ENCODE data around the gene AUTS2.
"Not testable (repeated sequence)": the region's sequence is repeated elsewhere in the genome, so short reads cannot be mapped to it uniquely, and the experiment has no call there.

The AUTS2 gene

GRCh38 chr7:69761290-69761922, 163.1 kb downstream of the AUTS2 start:
- no peak for DNase-seq (ENCODE audit: low read depth)

GRCh38 chr7:69762821-69763352, 164.6 kb downstream of the AUTS2 start:
- no peak for DNase-seq (ENCODE audit: low read depth)

- no peak for DNase-seq (ENCODE audit: low read depth)
Observed at GRCh38 chr7:69763513-69763912, 165.2 kb downstream of the AUTS2 start.

- no peak for DNase-seq (ENCODE audit: low read depth)
Observed at GRCh38 chr7:69764147-69764546, 165.9 kb downstream of the AUTS2 start.

- DNase-seq (ENCODE audit: low read depth): no peak
Observed at GRCh38 chr7:69764681-69765080, 166.4 kb downstream of the AUTS2 start.

- no peak for DNase-seq (ENCODE audit: low read depth)
Observed at GRCh38 chr7:69765879-69766278, 167.6 kb downstream of the AUTS2 start.

- DNase-seq (ENCODE audit: low read depth): no peak
Observed at GRCh38 chr7:69768986-69769595, 170.8 kb downstream of the AUTS2 start.

GRCh38 chr7:69769826-69770225, 171.6 kb downstream of the AUTS2 start:
- no peak for DNase-seq (ENCODE audit: low read depth)

- DNase-seq (ENCODE audit: low read depth): no peak
Observed at GRCh38 chr7:69770613-69771012, 172.3 kb downstream of the AUTS2 start.

GRCh38 chr7:69772718-69773436, 174.6 kb downstream of the AUTS2 start:
- DNase-seq (ENCODE audit: low read depth): no peak

GRCh38 chr7:69773535-69774225, 175.4 kb downstream of the AUTS2 start:
- no peak for DNase-seq (ENCODE audit: low read depth)

GRCh38 chr7:69775231-69775771, 177.0 kb downstream of the AUTS2 start:
- DNase-seq (ENCODE audit: low read depth): no peak

GRCh38 chr7:69776611-69777010, 178.3 kb downstream of the AUTS2 start:
- DNase-seq (ENCODE audit: low read depth): no peak

GRCh38 chr7:69778138-69778537, 179.9 kb downstream of the AUTS2 start:
- DNase-seq (ENCODE audit: low read depth): no peak

GRCh38 chr7:69780379-69780778, 182.1 kb downstream of the AUTS2 start:
- no peak for DNase-seq (ENCODE audit: low read depth)

- DNase-seq (ENCODE audit: low read depth): no peak
Observed at GRCh38 chr7:69781412-69781846, 183.2 kb downstream of the AUTS2 start.

GRCh38 chr7:69782917-69783684, 184.8 kb downstream of the AUTS2 start:
- no peak for DNase-seq (ENCODE audit: low read depth)

GRCh38 chr7:69786130-69786529, 187.9 kb downstream of the AUTS2 start:
- DNase-seq (ENCODE audit: low read depth): not testable (repeated sequence)

- no peak for DNase-seq (ENCODE audit: low read depth)
Observed at GRCh38 chr7:69786730-69787395, 188.6 kb downstream of the AUTS2 start.

GRCh38 chr7:69787736-69788431, 189.6 kb downstream of the AUTS2 start:
- DNase-seq (ENCODE audit: low read depth): no peak

Measured in stimulated activated CD8-positive, alpha-beta memory T cell treated with anti-CD3 and anti-CD28 coated beads, Interleukin-15, amount 100 ng/mL, for 24 hours (primary cell).